ENCODE data around the gene ZFTA.

The ZFTA gene

GRCh38 chr11:63804259-63804658 lies 35.7 kb upstream of the ZFTA start:
- no peaks in the 10 kb centered on the region for H3K27me3 ChIP-seq (ENCODE audit: control insufficient read depth in 1 of 2, insufficient read depth in 2 of 2, low read length in 2 of 2)
- no peak overlapping the region for H3K9ac ChIP-seq (ENCODE audit: low read length in 2 of 2)
- no peak overlapping the region for H3K27ac ChIP-seq (ENCODE audit: low read length)
- no peak overlapping the region for H3K4me3 ChIP-seq (ENCODE audit: low read length in 2 of 2)
- no peaks in the 10 kb centered on the region for H3K4me1 ChIP-seq (ENCODE audit: control insufficient read depth, insufficient read depth, low read length)
- no peaks in the 10 kb centered on the region for H3K36me3 ChIP-seq (ENCODE audit: control insufficient read depth in 2 of 2, insufficient read depth in 2 of 2, low read length in 2 of 2)
- no peaks in the 10 kb centered on the region for H3K9me3 ChIP-seq (ENCODE audit: control insufficient read depth in 2 of 2, low read length in 2 of 2)

GRCh38 chr11:63802637-63803414 lies 34.3 kb upstream of the ZFTA start:
- Histone ChIP-seq H3K36me3 (ENCODE audit: control insufficient read depth in 2 of 2, insufficient read depth in 2 of 2, low read length in 2 of 2) (no peaks in the 10 kb centered on the region), H3K9me3 (ENCODE audit: control insufficient read depth in 2 of 2, low read length in 2 of 2) (no peaks in the 10 kb centered on the region), H3K27ac (ENCODE audit: low read length) (no peak overlapping the region), H3K4me3 (ENCODE audit: low read length in 2 of 2) (no peak overlapping the region), H3K9ac (ENCODE audit: low read length in 2 of 2) (no peak overlapping the region), H3K27me3 (ENCODE audit: control insufficient read depth in 1 of 2, insufficient read depth in 2 of 2, low read length in 2 of 2) (no peaks in the 10 kb centered on the region), H3K4me1 (ENCODE audit: control insufficient read depth, insufficient read depth, low read length) (no peaks in the 10 kb centered on the region)

GRCh38 chr11:63800921-63801320 lies 32.3 kb upstream of the ZFTA start:
- H3K27ac ChIP-seq (ENCODE audit: low read length), result no peak overlapping the region

GRCh38 chr11:63795066-63795465 lies 26.5 kb upstream of the ZFTA start:
- Histone ChIP-seq H3K9me3 (ENCODE audit: control insufficient read depth in 2 of 2, low read length in 2 of 2) (peaks cover 2 to 3% of the 10 kb centered on the region in 2 donors), H3K4me1 (ENCODE audit: control insufficient read depth, insufficient read depth, low read length) (no peaks in the 10 kb centered on the region), H3K36me3 (ENCODE audit: control insufficient read depth in 2 of 2, insufficient read depth in 2 of 2, low read length in 2 of 2) (no peaks in the 10 kb centered on the region), H3K27me3 (ENCODE audit: control insufficient read depth in 1 of 2, insufficient read depth in 2 of 2, low read length in 2 of 2) (no peaks in the 10 kb centered on the region), H3K9ac (ENCODE audit: low read length in 2 of 2) (no peak overlapping the region), H3K27ac (ENCODE audit: low read length) (no peak overlapping the region), H3K4me3 (ENCODE audit: low read length in 2 of 2) (no peak overlapping the region)

More at GRCh38 chr11:63800921-63801320, 32.3 kb upstream of the ZFTA start:
- H3K27me3 ChIP-seq (ENCODE audit: control insufficient read depth in 1 of 2, insufficient read depth in 2 of 2, low read length in 2 of 2), result no peaks in the 10 kb centered on the region
- no peaks in the 10 kb centered on the region for H3K4me1 ChIP-seq (ENCODE audit: control insufficient read depth, insufficient read depth, low read length)
- H3K4me3 ChIP-seq (ENCODE audit: low read length in 2 of 2), result no peak overlapping the region
- H3K36me3 ChIP-seq (ENCODE audit: control insufficient read depth in 2 of 2, insufficient read depth in 2 of 2, low read length in 2 of 2), result no peaks in the 10 kb centered on the region
- no peak overlapping the region for H3K9ac ChIP-seq (ENCODE audit: low read length in 2 of 2)
- no peaks in the 10 kb centered on the region for H3K9me3 ChIP-seq (ENCODE audit: control insufficient read depth in 2 of 2, low read length in 2 of 2)

- H3K9me3 ChIP-seq (ENCODE audit: control insufficient read depth in 2 of 2, low read length in 2 of 2), result peaks cover 2 to 3% of the 10 kb centered on the region in 2 donors
- H3K27me3 ChIP-seq (ENCODE audit: control insufficient read depth in 1 of 2, insufficient read depth in 2 of 2, low read length in 2 of 2), result no peaks in the 10 kb centered on the region
- no peaks in the 10 kb centered on the region for H3K4me1 ChIP-seq (ENCODE audit: control insufficient read depth, insufficient read depth, low read length)
- H3K9ac ChIP-seq (ENCODE audit: low read length in 2 of 2), result no peak overlapping the region
- no peak overlapping the region for H3K4me3 ChIP-seq (ENCODE audit: low read length in 2 of 2)
- H3K36me3 ChIP-seq (ENCODE audit: control insufficient read depth in 2 of 2, insufficient read depth in 2 of 2, low read length in 2 of 2), result no peaks in the 10 kb centered on the region
- no peak overlapping the region for H3K27ac ChIP-seq (ENCODE audit: low read length)
Measured at GRCh38 chr11:63793161-63793560, 24.6 kb upstream of the ZFTA start.

GRCh38 chr11:63791495-63792167 lies 23.1 kb upstream of the ZFTA start:
- no peak overlapping the region for H3K4me3 ChIP-seq (ENCODE audit: low read length in 2 of 2)
- no peaks in the 10 kb centered on the region for H3K4me1 ChIP-seq (ENCODE audit: control insufficient read depth, insufficient read depth, low read length)
- no peaks in the 10 kb centered on the region for H3K27me3 ChIP-seq (ENCODE audit: control insufficient read depth in 1 of 2, insufficient read depth in 2 of 2, low read length in 2 of 2)
- H3K27ac ChIP-seq (ENCODE audit: low read length), result no peak overlapping the region
- H3K9ac ChIP-seq (ENCODE audit: low read length in 2 of 2), result no peak overlapping the region
- H3K9me3 ChIP-seq (ENCODE audit: control insufficient read depth in 2 of 2, low read length in 2 of 2), result peaks cover 2 to 3% of the 10 kb centered on the region in 2 donors
- H3K36me3 ChIP-seq (ENCODE audit: control insufficient read depth in 2 of 2, insufficient read depth in 2 of 2, low read length in 2 of 2), result no peaks in the 10 kb centered on the region

GRCh38 chr11:63785823-63786222 lies 17.2 kb upstream of the ZFTA start:
- H3K9ac ChIP-seq (ENCODE audit: low read length in 2 of 2), result no peak overlapping the region
- H3K27ac ChIP-seq (ENCODE audit: low read length), result no peak overlapping the region
- H3K4me1 ChIP-seq (ENCODE audit: control insufficient read depth, insufficient read depth, low read length), result no peaks in the 10 kb centered on the region
- H3K9me3 ChIP-seq (ENCODE audit: control insufficient read depth in 2 of 2, low read length in 2 of 2), result no peaks in the 10 kb centered on the region
- no peaks in the 10 kb centered on the region for H3K27me3 ChIP-seq (ENCODE audit: control insufficient read depth in 1 of 2, insufficient read depth in 2 of 2, low read length in 2 of 2)
- no peak overlapping the region for H3K4me3 ChIP-seq (ENCODE audit: low read length in 2 of 2)
- no peaks in the 10 kb centered on the region for H3K36me3 ChIP-seq (ENCODE audit: control insufficient read depth in 2 of 2, insufficient read depth in 2 of 2, low read length in 2 of 2)

GRCh38 chr11:63783925-63784592 lies 15.5 kb upstream of the ZFTA start:
- Histone ChIP-seq H3K4me1 (ENCODE audit: control insufficient read depth, insufficient read depth, low read length) (no peaks in the 10 kb centered on the region), H3K27ac (ENCODE audit: low read length) (no peak overlapping the region), H3K9ac (ENCODE audit: low read length in 2 of 2) (no peak overlapping the region)

GRCh38 chr11:63782749-63783148 lies 14.2 kb upstream of the ZFTA start:
- H3K27me3 ChIP-seq (ENCODE audit: control insufficient read depth in 1 of 2, insufficient read depth in 2 of 2, low read length in 2 of 2), result peaks cover 0 to 2% of the 10 kb centered on the region in 2 donors
- no peaks in the 10 kb centered on the region for H3K4me1 ChIP-seq (ENCODE audit: control insufficient read depth, insufficient read depth, low read length)
- H3K9me3 ChIP-seq (ENCODE audit: control insufficient read depth in 2 of 2, low read length in 2 of 2), result no peaks in the 10 kb centered on the region
- H3K9ac ChIP-seq (ENCODE audit: low read length in 2 of 2), result no peak overlapping the region
- no peak overlapping the region for H3K4me3 ChIP-seq (ENCODE audit: low read length in 2 of 2)
- no peaks in the 10 kb centered on the region for H3K36me3 ChIP-seq (ENCODE audit: control insufficient read depth in 2 of 2, insufficient read depth in 2 of 2, low read length in 2 of 2)
- no peak overlapping the region for H3K27ac ChIP-seq (ENCODE audit: low read length)

More at GRCh38 chr11:63783925-63784592, 15.5 kb upstream of the ZFTA start:
- peaks cover 0 to 2% of the 10 kb centered on the region in 2 donors for H3K27me3 ChIP-seq (ENCODE audit: control insufficient read depth in 1 of 2, insufficient read depth in 2 of 2, low read length in 2 of 2)
- H3K4me3 ChIP-seq (ENCODE audit: low read length in 2 of 2), result no peak overlapping the region
- H3K36me3 ChIP-seq (ENCODE audit: control insufficient read depth in 2 of 2, insufficient read depth in 2 of 2, low read length in 2 of 2), result no peaks in the 10 kb centered on the region
- H3K9me3 ChIP-seq (ENCODE audit: control insufficient read depth in 2 of 2, low read length in 2 of 2), result no peaks in the 10 kb centered on the region

GRCh38 chr11:63779039-63779438 lies 10.5 kb upstream of the ZFTA start:
- Histone ChIP-seq H3K9ac (ENCODE audit: low read length in 2 of 2) (no peak overlapping the region), H3K27ac (ENCODE audit: low read length) (no peak overlapping the region), H3K4me1 (ENCODE audit: control insufficient read depth, insufficient read depth, low read length) (peaks cover 2% of the 10 kb centered on the region), H3K36me3 (ENCODE audit: control insufficient read depth in 2 of 2, insufficient read depth in 2 of 2, low read length in 2 of 2) (no peaks in the 10 kb centered on the region), H3K27me3 (ENCODE audit: control insufficient read depth in 1 of 2, insufficient read depth in 2 of 2, low read length in 2 of 2) (peaks cover 0 to 2% of the 10 kb centered on the region in 2 donors), H3K4me3 (ENCODE audit: low read length in 2 of 2) (no peak overlapping the region), H3K9me3 (ENCODE audit: control insufficient read depth in 2 of 2, low read length in 2 of 2) (no peaks in the 10 kb centered on the region)
